Karpas-422 (cell line): ENCODE measurements around the gene VSTM2L. TPM values are rescaled to one million over a fixed set of nuclear protein-coding genes. Genes with fewer than 3 reads are reported as not detected.

Experiments used
- DNase-seq: peaks from one replicate; pipeline ENCODE4 v3.0.0-alpha.2; 2015
- H2AFZ ChIP-seq: fragments of 200-600 bp; sonication (generic); 2 replicates; pipeline ENCODE4 v1.6.1; 2014; ENCODE audit warnings: antibody characterized with exemption, low read length, mixed read lengths
- H3K27ac ChIP-seq: fragments of 200-600 bp; sonication (generic); 2 replicates; pipeline ENCODE4 v1.5.1; 2014; ENCODE audit warnings: mild to moderate bottlenecking, low read length, moderate library complexity
- H3K27me3 ChIP-seq: fragments of 200-600 bp; sonication (generic); 2 replicates; pipeline ENCODE4 v1.6.1; 2014; ENCODE audit warnings: low read length, mixed read lengths
- H3K36me3 ChIP-seq: fragments of 200-600 bp; sonication (generic); 2 replicates; pipeline ENCODE4 v1.6.1; 2014; ENCODE audit warnings: low read length, mixed read lengths; ENCODE audit not compliant: insufficient read depth
- H3K4me1 ChIP-seq: fragments of 200-600 bp; sonication (generic); 2 replicates; pipeline ENCODE4 v1.6.1; 2014; ENCODE audit warnings: mild to moderate bottlenecking, low read length, mixed read lengths
- H3K4me2 ChIP-seq: fragments of 200-600 bp; sonication (generic); 2 replicates; pipeline ENCODE4 v1.6.1; 2014; ENCODE audit warnings: low read length, low read depth, mild to moderate bottlenecking; ENCODE audit not compliant: poor library complexity, severe bottlenecking
- H3K4me3 ChIP-seq: fragments of 200-600 bp; sonication (generic); 2 replicates; pipeline ENCODE4 v1.5.1; 2014; ENCODE audit warnings: mild to moderate bottlenecking, antibody characterized with exemption, low read length, mixed read lengths
- H3K79me2 ChIP-seq: fragments of 200-600 bp; sonication (generic); 2 replicates; pipeline ENCODE4 v1.6.1; 2014; ENCODE audit warnings: mild to moderate bottlenecking, low read length, mixed read lengths
- H3K9ac ChIP-seq: fragments of 200-600 bp; sonication (generic); 2 replicates; pipeline ENCODE4 v1.6.0; 2014; ENCODE audit warnings: low read length
- H3K9me2 ChIP-seq: fragments of 200-600 bp; sonication (generic), shearing (Covaris generic); replicated peaks from 2 replicates; pipeline ENCODE4 v1.6.0; 2014; ENCODE audit warnings: mild to moderate bottlenecking, low read length, moderate library complexity; ENCODE audit not compliant: insufficient read depth
- H3K9me3 ChIP-seq: fragments of 300-700, 200-600 bp; sonication (generic); 2 replicates; pipeline ENCODE4 v1.6.1; 2014; ENCODE audit warnings: low read length, mixed read lengths
- H4K20me1 ChIP-seq: fragments of 200-600 bp; sonication (generic); 2 replicates; pipeline ENCODE4 v1.6.1; 2014; ENCODE audit warnings: mild to moderate bottlenecking, antibody characterized with exemption, low read length, low read depth; ENCODE audit not compliant: insufficient read depth
- total RNA-seq: library from RNA; depleted of rRNA; stranded (reverse); fragments of >200 nt; shearing (Covaris generic); gene quantifications from 2 replicates; pipeline ENCODE4 v1.2.3, GENCODE V29; 2014; ENCODE audit warnings: low replicate concordance

Gene VSTM2L
- total RNA-seq, 1 experiment from 2014 or later: not detected

DNA sequence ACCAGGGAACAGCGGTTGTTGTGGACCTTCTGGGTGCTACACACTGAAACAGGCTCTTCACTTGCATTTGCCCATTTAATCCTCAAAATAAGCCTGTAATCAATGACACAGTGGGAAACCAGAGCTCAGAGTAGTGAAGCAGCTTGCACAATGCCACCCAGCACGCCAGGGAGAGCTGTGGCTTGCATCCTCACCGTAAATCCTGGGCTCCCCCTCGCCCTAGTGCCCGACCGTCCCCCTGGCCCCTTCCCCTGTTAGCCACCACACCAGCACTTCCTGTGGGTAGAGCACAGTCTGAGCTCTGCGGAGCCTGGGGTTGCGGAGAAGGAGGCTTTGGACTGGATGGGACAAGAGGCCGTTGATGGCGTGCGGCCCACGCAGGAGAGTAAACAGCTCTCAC lies 14.5 kb downstream of the VSTM2L start:
- no peaks in the 10 kb centered on the region for H4K20me1 ChIP-seq
- no peak overlapping the region for H3K9ac ChIP-seq
- H3K27ac ChIP-seq: no peak overlapping the region
- no peak overlapping the region for H2AFZ ChIP-seq
- H3K9me2 ChIP-seq: no peaks in the 10 kb centered on the region
- H3K4me3 ChIP-seq: no peak overlapping the region
- H3K27me3 ChIP-seq: no peaks in the 10 kb centered on the region
- no peaks in the 10 kb centered on the region for H3K36me3 ChIP-seq
- no peak for DNase-seq
- no peaks in the 10 kb centered on the region for H3K79me2 ChIP-seq
- no peak overlapping the region for H3K4me2 ChIP-seq
- peaks cover 10% of the 10 kb centered on the region for H3K4me1 ChIP-seq
- no peaks in the 10 kb centered on the region for H3K9me3 ChIP-seq

DNA sequence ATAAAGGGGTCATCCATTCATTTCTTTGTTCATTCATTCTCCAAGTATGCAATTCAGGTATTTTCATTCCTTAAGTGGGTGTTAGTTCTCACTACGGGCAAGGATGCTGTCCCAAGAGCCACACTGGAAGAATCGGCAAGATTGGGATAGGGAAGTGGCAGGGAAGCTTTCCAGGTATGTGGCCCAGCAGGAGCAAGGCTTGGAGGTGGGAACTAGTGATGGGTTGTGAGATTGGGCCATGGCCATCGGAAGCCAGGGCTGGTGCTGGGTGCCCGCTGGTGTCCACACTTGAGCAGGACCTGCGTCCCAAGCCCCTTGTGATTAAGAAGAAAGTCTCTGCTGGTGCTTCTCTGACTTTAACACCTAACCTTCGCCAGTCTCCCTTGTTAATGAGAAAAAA lies 15.1 kb downstream of the VSTM2L start:
- Histone ChIP-seq H3K9me2 (no peaks in the 10 kb centered on the region), H3K9me3 (no peaks in the 10 kb centered on the region), H3K9ac (no peak overlapping the region), H3K4me1 (peaks cover 10% of the 10 kb centered on the region), H3K36me3 (no peaks in the 10 kb centered on the region), H3K27ac (no peak overlapping the region), H4K20me1 (no peaks in the 10 kb centered on the region), H2AFZ (no peak overlapping the region), H3K4me3 (no peak overlapping the region), H3K4me2 (no peak overlapping the region), H3K27me3 (no peaks in the 10 kb centered on the region), H3K79me2 (no peaks in the 10 kb centered on the region)
- DNase-seq: no peak

DNA sequence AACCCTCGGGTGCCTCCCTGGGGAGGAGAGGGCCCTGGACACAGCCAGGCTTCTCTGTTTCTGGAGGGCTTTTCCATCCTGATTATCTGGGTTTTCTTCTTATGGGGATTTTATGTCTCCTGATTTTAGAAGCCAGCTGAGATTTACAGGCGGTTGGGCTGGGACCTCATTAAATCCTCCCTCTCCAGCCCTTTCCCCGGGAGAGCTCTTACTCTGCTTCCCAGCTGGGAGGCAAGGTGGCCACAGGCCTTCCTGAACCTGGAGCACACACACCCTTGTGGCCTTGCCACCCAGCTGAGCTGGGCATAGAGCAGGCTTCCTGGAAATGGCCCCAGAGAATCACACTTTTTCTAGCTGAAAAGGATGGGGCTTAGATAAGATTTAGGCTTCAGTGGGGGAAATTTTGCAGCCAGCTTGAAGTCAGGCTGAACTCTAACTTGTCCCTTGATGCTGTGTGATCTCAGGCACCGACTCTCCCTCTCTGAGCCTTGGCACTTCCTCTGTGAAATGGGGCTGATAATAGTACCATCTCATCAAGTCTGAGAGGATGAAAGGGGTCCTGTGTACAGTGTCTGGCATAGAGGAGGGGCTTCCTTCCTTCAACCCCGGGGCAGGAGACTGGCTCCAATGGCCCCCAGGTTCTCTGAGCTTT lies 16.6 kb downstream of the VSTM2L start:
- Histone ChIP-seq H3K9me3 (no peaks in the 10 kb centered on the region), H3K9ac (no peak overlapping the region), H2AFZ (no peak overlapping the region), H4K20me1 (no peaks in the 10 kb centered on the region), H3K36me3 (no peaks in the 10 kb centered on the region), H3K4me2 (no peak overlapping the region), H3K9me2 (no peaks in the 10 kb centered on the region), H3K27me3 (no peaks in the 10 kb centered on the region), H3K27ac (no peak overlapping the region), H3K79me2 (no peaks in the 10 kb centered on the region), H3K4me1 (peaks cover 9% of the 10 kb centered on the region), H3K4me3 (no peak overlapping the region)
- DNase-seq: no peak

DNA sequence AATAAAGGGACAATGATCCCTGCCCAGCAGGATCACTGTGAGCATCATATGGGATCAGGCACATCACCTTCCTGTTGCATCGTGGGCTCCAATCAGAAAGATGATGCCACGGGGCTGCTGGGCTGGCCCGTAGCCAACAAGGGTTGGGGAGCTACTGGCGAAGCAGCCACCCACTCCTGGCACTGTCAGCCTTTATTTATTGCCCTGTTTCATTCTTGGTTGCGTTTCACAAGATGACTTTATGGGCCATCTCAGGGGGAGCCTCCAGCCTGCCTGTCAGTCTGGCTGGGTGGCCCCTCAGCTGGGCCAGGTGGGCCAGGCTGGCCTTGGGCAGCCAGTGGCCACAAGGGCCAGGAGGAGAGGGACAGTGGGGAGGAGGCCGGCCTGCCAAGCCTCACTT lies 17.3 kb downstream of the VSTM2L start:
- Histone ChIP-seq H2AFZ (no peak overlapping the region), H3K36me3 (no peaks in the 10 kb centered on the region), H3K4me1 (peaks cover 3% of the 10 kb centered on the region; the same call in 1 of the 2 replicates), H3K9me3 (no peaks in the 10 kb centered on the region), H3K79me2 (no peaks in the 10 kb centered on the region), H4K20me1 (no peaks in the 10 kb centered on the region), H3K27me3 (no peaks in the 10 kb centered on the region), H3K4me2 (no peak overlapping the region), H3K27ac (no peak overlapping the region), H3K9ac (no peak overlapping the region), H3K4me3 (no peak overlapping the region), H3K9me2 (no peaks in the 10 kb centered on the region)
- DNase-seq: peak; percentile 62

DNA sequence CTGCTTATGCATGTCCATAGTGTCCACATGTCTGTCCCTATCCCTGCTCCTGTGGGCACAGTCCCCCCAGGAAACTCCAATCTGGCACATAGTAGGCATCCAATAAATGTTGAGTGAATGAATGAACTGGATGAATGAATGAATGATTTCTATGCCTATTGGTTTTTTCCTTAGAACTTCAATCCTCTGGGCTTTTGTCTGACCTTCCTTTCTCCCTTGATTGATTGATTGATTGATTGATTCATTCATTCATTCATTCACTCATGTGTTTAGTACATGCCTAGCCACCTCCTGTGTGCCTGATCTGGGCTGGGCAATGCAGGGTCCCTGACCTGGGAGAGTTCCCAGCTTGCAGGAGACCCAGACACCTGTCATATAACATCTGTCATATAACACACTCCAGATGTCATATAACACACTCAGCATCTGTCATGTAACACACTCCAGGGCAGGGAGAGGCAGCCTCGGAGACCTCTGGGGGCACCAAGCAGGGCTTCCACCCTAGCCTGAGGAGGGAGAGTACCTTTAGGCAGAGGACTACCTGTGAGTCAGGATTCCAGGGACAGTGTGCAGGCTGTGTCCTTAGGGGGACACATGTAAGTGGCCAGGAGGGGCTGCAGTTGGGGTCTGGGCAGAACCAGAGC lies 17.9 kb downstream of the VSTM2L start:
- peaks cover 3% of the 10 kb centered on the region; the same call in 1 of the 2 replicates for H3K4me1 ChIP-seq
- H3K9me2 ChIP-seq: no peaks in the 10 kb centered on the region
- H3K27ac ChIP-seq: no peak overlapping the region
- DNase-seq: no peak
- H3K4me2 ChIP-seq: no peak overlapping the region
- no peak overlapping the region for H3K9ac ChIP-seq
- no peak overlapping the region for H3K4me3 ChIP-seq
- H3K36me3 ChIP-seq: no peaks in the 10 kb centered on the region
- no peak overlapping the region for H2AFZ ChIP-seq
- H3K79me2 ChIP-seq: no peaks in the 10 kb centered on the region
- H3K27me3 ChIP-seq: no peaks in the 10 kb centered on the region
- no peaks in the 10 kb centered on the region for H4K20me1 ChIP-seq
- H3K9me3 ChIP-seq: no peaks in the 10 kb centered on the region

DNA sequence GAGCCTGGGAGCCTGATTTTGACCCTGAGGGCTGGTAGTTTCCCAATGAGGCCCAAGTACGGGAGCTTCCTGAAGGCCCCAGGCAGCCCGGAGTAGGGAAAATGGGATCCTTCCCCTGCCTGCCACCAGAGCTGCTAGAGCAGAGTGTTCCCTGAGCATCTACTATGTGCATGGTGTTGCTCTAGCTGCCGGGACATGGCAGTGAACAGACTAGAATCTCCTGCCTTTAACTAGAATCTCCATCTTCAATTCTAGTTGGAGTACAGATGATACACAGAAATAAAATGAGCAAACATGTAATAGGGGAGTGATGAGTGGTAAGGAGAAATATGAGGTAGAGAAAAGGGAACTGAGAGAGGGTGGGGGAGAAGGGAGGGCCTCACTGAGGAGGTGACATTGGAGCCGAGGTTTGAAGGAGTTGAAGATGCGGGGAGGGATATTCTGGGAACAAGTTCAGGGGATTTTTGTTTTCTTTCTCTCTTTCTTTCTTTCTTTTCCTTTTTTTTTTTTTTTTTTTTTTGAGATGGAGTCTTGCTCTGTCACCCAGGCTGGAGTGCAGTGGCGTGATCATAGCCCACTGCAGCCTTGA lies 18.5 kb downstream of the VSTM2L start:
- H2AFZ ChIP-seq: no peak overlapping the region
- H3K9me2 ChIP-seq: no peaks in the 10 kb centered on the region
- no peak overlapping the region for H3K4me2 ChIP-seq
- H3K9ac ChIP-seq: no peak overlapping the region
- no peaks in the 10 kb centered on the region for H4K20me1 ChIP-seq
- no peaks in the 10 kb centered on the region for H3K9me3 ChIP-seq
- H3K27me3 ChIP-seq: no peaks in the 10 kb centered on the region
- peaks cover 3% of the 10 kb centered on the region; the same call in 1 of the 2 replicates for H3K4me1 ChIP-seq
- no peak overlapping the region for H3K27ac ChIP-seq
- no peak for DNase-seq
- no peaks in the 10 kb centered on the region for H3K79me2 ChIP-seq
- no peak overlapping the region for H3K4me3 ChIP-seq
- no peaks in the 10 kb centered on the region for H3K36me3 ChIP-seq

DNA sequence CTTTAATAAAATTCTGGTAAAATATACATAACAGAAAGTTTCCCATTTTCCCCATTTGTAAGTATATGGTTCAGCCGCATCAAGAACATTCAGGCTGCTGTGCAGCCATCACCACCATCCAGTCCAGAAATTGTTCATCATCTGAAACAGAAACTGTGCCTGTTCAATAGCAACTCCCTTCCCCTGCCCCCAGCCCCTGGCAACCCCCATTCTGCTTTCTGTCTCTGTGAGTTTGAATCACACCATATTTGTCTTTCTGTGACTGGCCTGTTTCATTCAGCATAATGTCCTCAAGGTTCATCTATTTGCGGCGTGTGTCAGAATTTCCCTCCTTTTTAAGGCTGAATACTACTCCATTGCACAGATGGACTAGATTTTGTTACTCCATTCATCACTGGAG lies 19.1 kb downstream of the VSTM2L start:
- Histone ChIP-seq H3K9me2 (no peaks in the 10 kb centered on the region), H3K4me3 (no peak overlapping the region), H3K79me2 (no peaks in the 10 kb centered on the region), H4K20me1 (no peaks in the 10 kb centered on the region), H3K27ac (no peak overlapping the region), H3K9me3 (no peaks in the 10 kb centered on the region), H3K27me3 (no peaks in the 10 kb centered on the region), H2AFZ (no peak overlapping the region), H3K4me2 (no peak overlapping the region), H3K9ac (no peak overlapping the region), H3K36me3 (no peaks in the 10 kb centered on the region), H3K4me1 (peaks cover 3% of the 10 kb centered on the region; the same call in 1 of the 2 replicates)
- DNase-seq: no peak

DNA sequence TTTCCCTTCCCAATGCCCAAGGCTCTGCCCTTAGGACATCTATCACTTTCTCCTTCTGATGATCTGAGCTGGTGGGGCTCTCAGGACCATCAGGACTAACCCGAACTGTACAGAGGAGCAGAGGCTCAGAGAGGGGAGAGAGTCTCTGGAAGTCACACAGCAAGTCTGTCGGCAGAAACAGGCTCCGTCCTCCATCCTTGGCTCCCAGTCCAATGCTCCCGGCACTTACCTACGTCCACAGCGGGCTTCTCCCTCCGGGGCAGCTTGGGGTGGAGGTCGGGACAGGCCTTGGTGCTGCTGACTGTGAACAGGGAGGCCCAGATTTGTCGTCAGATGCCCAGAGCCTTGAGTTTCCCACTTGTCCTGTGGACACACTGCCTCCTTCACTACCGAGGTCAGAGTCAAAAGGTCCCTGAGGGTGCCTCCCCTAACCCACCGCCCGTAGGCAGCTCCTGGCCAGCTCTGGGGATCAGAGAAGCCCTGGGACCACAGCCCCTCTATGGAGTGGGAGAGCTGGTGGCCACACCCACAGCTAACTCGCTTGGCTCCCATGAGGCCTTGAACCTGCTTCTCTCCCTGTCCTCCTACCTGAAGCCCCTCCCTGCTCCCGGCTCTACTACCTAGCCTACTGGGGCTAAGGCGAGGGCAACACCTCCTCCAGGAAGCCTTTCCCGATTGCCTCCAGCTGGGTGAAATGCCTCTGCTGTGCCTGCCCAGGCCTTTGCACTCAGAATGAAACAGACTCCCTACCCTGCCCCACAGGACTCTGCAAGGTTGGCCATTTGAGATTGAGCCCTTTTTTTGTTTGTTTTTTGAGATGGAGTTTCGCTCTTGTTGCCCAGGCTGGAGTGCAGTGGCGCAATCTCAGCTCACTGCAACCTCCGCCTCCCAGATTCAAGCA lies 22.6 kb downstream of the VSTM2L start:
- Histone ChIP-seq H2AFZ (no peak overlapping the region), H3K4me1 (peaks cover 3% of the 10 kb centered on the region; the same call in 1 of the 2 replicates), H3K4me3 (no peak overlapping the region), H3K9me2 (no peaks in the 10 kb centered on the region), H3K9ac (no peak overlapping the region), H3K79me2 (no peaks in the 10 kb centered on the region), H3K9me3 (no peaks in the 10 kb centered on the region), H3K27ac (no peak overlapping the region), H4K20me1 (no peaks in the 10 kb centered on the region), H3K36me3 (no peaks in the 10 kb centered on the region), H3K27me3 (no peaks in the 10 kb centered on the region), H3K4me2 (no peak overlapping the region)
- DNase-seq: no peak
